Activated T-helper 1 cell treated with anti-CD3 and anti-CD28 coated beads, Interleukin-2, amount 50 U/mL, for 16 hours (primary cell): ENCODE measurements around the gene APOC4.
"Not testable (repeated sequence)": the region's sequence is repeated elsewhere in the genome, so short reads cannot be mapped to it uniquely, and the experiment has no call there.

Experiments
- DNase-seq, 2 donors: peaks; one replicate each; pipeline ENCODE4 v3.0.0-alpha.2; 2020; ENCODE audit warnings: low read depth in 1 of 2, low spot score in 1 of 2

APOC4 gene

DNA sequence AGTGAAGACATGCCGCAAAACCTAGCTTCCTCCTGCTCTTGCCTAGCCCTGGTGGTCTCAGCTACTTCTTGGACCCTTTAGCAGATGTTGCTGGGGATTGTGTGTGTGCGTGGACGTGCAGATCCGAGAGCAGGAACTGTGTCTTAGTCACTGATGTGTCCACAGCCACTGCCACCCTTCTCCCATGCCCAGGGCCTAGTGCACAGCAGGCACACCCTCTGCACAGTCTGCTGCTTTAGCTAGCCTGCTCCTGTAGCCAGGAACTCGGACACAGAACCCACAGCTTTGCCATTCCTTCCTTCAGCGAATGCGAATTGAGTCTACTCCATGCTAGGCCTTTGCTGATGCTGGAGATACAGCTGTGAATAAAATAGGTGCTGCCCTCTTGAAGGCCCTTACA is 15.5 kb downstream of the APOC4 start:
- no peak for DNase-seq

- no peak for DNase-seq
These were observed 16.1 kb downstream of the APOC4 start for GRCh38 chr19:44958090-44958489.

DNA sequence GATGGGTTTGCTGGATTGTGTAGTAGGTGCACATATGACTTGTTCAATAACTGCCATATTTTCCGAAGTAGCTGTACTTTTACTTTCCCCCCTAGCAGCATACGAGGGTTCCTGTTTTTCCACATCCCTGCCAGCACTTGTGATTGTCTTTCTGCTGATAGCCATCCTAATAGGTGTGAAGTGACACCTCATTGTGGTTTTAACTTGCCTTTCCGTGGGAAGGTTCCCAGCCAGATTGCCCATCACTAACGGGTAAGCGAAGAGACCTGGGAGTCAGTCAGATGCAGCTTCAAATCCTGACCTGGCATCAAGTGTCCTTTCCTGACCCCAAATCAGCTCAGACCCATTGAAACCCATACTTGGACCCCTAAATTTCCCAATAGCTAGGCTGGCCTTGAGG is 17.7 kb downstream of the APOC4 start:
- DNase-seq = no peak

DNA sequence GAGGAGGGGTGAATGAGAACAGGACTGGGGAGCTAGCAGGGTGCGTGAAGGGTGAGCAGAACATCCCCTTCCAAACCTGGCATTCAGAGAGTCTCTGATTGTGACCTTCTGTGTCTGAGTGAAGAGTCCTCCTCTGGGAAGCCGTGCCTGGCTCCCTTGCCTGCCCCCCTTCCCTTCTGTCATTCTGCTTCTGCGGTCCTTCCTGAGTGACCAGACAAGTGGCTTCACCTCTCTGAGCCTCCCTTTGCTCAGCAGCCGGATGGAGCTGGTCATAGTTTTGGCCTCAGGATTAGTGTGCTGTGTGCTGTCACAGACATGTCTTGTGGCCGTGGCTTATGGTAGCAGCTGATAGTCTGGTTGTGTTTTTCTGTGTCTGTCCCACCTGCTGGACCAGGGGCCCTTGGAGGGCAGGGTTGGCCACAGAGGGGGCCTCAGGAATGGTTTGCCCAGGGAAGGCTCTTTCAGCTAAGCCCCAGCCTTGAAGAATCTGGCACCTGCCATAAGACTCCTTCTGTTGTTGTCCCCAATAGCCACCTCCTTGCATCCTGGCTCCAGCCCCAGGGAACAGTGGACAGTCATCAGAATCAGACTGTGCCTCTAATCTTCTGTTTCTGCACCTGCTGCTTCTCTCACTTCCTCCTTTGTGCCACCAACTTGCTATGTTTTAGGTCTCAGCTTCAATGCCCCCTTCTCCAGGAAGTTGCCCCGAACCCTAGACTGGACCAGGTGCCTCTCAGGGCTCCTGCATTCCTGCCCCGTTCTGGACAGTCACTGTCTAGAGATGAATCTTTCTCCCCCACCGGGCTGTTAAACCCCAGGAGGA is 19.1 kb downstream of the APOC4 start:
- DNase-seq = no peak

DNA sequence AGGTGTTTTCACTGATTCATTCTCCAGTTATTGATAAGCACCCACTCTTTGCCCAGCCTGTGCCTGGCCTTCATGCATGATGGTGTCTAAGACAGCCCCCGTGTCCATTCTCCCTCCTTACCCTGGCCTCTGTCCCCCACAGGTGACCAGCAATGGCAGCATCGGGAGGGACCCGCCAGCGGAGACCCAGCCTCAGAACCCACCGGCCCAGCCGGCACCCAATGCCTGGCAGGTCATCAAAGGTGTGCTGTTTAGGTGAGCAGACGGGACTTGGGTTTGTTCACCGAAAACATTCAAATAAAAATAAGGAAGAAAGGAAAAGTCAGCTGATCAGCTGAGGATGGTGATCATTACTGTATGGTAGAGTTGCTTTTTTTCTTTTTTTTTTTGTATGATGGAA is 19.8 kb downstream of the APOC4 start:
- DNase-seq = no peak

GRCh38 chr19:44968118-44968517 is 26.1 kb downstream of the APOC4 start:
- no peak for DNase-seq

DNA sequence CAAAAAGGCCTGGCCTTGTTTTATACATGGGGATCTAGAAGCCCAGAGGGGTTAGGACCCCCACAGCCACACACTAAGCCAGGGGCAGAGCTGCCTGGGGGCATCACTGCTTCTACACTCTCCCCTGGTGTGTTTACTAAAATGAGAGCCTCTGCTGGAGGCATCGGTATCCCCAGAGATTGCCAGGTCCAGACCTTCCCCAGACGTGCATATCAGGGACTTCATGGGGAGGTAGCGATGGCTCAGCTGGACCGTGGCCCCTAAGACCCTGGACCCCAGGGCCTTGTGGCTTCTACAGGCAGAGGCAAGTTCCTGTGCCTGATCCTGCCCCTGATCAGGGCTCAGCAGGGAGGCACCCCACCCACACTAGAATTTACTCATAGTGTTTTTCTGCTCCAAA is 26.6 kb downstream of the APOC4 start:
- no peak for DNase-seq

GRCh38 chr19:44969437-44969836 is 27.4 kb downstream of the APOC4 start:
- DNase-seq = no peak

GRCh38 chr19:44971451-44971850 is 29.4 kb downstream of the APOC4 start:
- DNase-seq = not testable (repeated sequence)

DNA sequence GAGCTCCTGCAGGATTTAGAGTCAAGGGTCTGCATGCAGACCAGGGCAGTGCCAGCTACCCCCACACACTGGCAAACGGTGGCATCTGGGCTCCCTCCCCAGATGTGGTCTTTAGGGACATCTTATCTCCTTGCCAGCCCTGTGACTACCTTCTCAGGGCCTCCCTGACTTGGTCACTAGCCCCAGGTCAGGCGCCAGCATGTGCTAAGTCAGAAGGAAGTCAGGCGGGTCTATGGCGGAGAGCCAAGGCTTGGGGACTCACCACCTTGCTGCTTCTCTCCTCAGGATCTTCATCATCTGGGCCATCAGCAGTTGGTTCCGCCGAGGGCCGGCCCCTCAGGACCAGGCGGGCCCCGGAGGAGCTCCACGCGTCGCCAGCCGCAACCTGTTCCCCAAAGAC is 30.8 kb downstream of the APOC4 start:
- DNase-seq = no peak

DNA sequence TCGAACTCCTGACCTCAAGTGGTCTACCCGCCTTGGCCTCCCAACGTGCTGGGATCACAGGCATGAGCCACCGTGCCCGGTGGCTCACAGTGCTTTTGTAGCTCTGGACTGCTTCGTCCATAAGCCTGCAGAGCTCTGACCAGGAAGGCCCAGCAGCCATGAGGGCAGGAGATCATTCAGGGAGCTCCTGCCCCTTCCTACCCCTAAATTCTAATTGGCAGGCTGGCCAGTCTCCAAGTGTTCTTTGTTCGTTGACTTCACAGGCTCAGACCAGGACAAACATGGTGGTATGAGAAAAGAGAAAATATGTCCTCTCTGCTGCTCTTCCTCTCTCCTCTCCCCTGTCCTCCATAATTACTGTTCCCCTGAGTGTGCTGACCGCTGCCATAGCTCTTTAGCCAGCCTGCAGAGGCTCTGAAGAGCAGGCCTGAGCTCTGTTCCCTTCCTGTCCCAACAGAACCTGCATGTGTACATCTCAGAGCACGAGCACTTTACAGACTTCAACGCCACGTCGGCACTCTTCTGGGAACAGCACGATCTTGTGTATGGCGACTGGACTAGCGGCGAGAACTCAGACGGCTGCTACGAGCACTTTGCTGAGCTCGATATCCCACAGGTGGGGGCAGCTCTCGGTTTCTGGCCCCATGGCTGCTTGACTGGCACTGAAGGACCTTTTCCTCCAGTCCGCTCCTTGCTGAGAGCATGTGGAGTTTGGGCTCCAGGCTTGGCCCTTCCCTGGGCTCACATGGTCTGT is 32.1 kb downstream of the APOC4 start:
- no peak for DNase-seq

DNA sequence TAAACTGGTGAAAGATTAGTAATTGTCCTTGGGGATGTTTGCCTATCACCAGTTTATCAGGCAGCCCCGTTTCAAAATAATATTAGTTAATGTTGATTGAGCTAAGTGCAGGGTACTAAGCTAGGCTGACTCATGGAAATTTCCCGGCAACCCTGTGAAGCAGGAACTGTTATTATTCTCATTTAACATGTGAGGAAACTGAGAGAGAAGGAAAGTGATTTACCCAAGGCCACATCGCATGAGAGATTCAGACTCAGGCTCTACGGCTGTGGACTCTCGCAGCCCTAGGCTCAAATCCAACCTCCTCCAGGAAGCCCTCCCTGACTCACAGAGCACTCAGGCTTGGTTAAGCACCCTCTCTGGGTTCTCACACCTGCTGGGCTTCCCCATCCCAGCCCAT is 32.8 kb downstream of the APOC4 start:
- no peak for DNase-seq

GRCh38 chr19:44975444-44975843 is 33.4 kb downstream of the APOC4 start:
- DNase-seq = no peak

DNA sequence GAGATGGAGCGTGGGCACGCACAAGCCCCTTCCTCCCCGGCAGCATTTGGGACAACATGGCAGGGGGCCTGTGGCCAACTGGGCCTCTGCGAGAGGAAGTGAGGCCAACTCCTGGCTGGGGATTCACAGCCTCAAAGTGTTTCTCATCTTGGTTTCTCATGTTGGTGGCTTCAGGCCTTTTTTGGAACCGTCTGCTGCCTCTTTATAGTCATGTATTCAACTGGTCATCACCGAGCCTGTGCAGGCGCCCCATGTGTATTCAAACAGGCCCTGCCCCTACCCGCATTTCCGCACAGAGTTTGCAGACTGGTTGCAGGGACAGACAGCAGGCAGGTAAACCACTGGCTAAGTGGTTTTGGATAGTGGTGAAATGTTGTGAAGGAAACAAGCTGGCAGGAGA is 42.0 kb downstream of the APOC4 start:
- DNase-seq = no peak

GRCh38 chr19:44985445-44985844 is 43.4 kb downstream of the APOC4 start:
- DNase-seq = no peak

- no peak for DNase-seq
These were observed 44.4 kb downstream of the APOC4 start for GRCh38 chr19:44986389-44986788.

DNA sequence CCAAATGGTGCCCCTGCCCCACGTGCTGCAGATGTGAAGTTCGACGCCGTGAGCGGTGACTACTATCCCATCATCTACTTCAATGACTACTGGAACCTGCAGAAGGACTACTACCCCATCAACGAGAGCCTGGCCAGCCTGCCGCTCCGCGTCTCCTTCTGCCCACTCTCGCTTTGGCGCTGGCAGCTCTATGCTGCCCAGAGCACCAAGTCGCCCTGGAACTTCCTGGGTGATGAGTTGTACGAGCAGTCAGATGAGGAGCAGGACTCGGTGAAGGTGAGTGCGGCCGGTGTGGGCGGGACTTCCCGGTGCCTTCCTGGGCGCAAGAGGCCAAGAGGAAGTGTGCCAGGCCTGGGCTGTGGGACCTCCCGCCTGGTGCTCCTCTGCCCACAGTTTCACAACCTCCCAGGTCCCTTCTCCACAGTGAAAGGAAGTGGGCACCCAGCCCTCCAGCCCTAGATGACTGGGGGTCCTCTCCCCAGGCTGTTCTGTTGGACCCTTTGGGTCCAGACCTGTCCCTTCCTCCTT is 45.2 kb downstream of the APOC4 start:
- no peak for DNase-seq

DNA sequence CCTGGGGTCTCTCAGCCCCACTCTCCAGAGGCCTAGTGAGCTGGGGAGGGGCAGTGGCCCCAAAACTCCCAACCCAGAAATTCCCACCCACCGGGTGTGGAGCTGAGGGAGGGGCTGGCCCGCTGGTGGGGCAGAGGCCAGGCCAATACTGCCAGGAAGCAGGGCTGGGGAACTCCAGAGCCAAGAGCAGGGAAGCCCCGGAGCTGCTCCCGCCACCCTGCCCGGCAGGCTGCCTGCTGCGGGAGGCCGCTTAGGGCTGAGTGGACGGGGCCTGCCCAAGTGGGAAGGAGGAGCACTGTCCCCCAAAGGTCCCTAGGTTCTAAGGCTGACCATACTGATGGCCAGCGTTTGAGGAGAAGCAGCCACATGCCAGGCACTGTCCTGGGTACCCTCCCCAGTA is 46.2 kb downstream of the APOC4 start:
- DNase-seq = no peak

GRCh38 chr19:44988896-44989556 is 47.0 kb downstream of the APOC4 start:
- DNase-seq = peak; percentile 31 to 43

DNA sequence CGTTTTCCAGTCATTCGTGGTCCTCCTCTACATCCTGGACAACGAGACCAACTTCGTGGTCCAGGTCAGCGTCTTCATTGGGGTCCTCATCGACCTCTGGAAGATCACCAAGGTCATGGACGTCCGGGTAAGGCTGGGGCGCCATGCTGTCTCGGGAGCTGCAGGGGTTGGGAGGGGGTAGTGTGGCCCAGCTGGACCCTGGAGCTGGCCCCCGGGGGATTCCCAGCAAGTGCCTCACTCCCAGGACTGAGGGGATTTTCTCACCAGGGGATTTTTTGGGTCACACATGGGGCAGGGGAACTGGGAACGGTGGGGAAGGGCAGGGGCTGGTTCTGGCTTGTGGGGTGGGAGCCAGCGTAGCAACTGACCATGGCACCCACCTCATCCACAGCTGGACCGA is 48.4 kb downstream of the APOC4 start:
- DNase-seq = no peak

GRCh38 chr19:44990966-44991365 is 48.9 kb downstream of the APOC4 start:
- no peak for DNase-seq
